GM18867 (cell line): ENCODE results near the gene CREBRF.
"Not testable (repeated sequence)": the region's sequence is repeated elsewhere in the genome, so short reads cannot be mapped to it uniquely, and the experiment has no call there.

Experiments used
- ATAC-seq: cut with Tn5 transposase; IDR thresholded peaks from one replicate; pipeline ENCODE4 v1.9.1; 2021; ENCODE audit warnings: mild to moderate bottlenecking, moderate library complexity; ENCODE audit not compliant: unreplicated experiment

Gene CREBRF

GRCh38 chr5:173152547-173152946 is 96.4 kb downstream of the CREBRF start:
- no peak for ATAC-seq

- ATAC-seq = no peak
Measured at GRCh38 chr5:173153842-173154241, 97.7 kb downstream of the CREBRF start.

DNA sequence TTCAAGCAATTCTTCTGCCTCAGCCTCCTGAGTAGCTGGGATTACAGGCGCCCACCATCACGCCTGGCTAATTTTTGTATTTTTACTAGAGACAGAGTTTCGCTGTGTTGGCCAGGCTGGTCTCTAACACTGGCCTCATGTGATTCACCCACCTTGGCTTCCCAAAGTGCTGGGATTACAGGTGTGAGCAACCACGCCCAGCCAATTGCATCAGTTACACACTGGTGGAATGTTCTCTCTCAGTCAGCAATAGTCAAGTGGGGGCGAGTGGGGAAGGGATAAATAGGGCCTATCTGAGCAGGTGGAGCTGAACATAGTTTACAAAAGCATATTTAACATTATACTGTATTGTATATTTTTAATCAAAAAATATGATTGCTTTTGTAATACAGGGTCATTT is 98.5 kb downstream of the CREBRF start:
- not testable (repeated sequence) for ATAC-seq

- ATAC-seq = no peak
Measured at GRCh38 chr5:173155912-173156311, 99.8 kb downstream of the CREBRF start.

GRCh38 chr5:173158366-173158765 is 102.2 kb downstream of the CREBRF start:
- no peak for ATAC-seq

GRCh38 chr5:173159256-173159655 is 103.1 kb downstream of the CREBRF start:
- no peak for ATAC-seq

GRCh38 chr5:173161148-173161547 is 105.0 kb downstream of the CREBRF start:
- ATAC-seq = no peak

DNA sequence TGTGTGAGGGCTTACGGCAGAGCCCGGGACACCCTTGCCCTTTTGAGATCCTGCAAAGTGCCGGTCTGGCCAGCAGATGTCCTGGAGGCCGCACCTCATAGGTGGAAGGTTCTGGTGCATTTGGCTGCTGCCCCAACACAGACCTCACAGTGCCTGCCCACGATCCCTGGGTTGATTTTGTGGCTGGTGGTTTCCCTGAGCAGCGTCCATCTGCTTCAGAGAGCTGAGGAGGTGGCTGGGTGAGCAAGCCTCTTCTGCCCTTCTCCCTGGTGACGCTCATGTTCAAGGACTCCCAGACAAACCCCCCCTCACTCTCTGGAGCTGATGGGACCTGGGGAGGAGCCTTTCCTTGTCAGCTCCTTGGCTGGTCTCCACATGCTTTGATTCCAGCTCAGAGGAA is 107.1 kb downstream of the CREBRF start:
- no peak for ATAC-seq

- ATAC-seq = no peak
Measured at GRCh38 chr5:173165177-173166016, 109.2 kb downstream of the CREBRF start.

- no peak for ATAC-seq
Measured at GRCh38 chr5:173172166-173172565, 116.0 kb downstream of the CREBRF start.

- ATAC-seq = no peak
Measured at GRCh38 chr5:173175523-173175922, 119.4 kb downstream of the CREBRF start.

DNA sequence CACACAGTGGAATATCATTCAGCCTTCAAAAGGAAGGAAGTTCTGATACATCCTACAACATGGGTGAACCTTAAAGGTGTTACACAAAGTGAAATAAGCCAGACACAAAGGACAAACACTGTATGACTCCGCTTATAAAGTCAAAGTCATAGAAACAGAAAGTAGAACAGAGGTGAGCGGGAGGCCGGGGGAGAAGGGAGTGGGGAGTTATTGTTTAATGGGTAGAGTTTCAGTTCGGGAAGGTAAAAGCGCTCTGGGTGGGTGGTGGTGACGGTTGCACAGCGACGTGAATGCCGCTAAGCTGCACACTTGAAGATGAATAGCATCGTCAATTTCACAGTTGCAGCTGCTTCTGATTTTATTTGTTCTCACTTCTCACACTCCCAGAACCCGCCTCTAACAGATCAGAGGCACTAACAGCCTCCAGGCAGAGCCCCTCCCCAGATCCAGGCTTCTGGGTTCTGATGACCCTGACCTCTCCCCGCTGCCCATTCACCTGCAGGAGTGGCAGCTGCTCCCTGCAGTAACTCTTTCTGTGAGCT is 122.3 kb downstream of the CREBRF start:
- ATAC-seq = no peak

DNA sequence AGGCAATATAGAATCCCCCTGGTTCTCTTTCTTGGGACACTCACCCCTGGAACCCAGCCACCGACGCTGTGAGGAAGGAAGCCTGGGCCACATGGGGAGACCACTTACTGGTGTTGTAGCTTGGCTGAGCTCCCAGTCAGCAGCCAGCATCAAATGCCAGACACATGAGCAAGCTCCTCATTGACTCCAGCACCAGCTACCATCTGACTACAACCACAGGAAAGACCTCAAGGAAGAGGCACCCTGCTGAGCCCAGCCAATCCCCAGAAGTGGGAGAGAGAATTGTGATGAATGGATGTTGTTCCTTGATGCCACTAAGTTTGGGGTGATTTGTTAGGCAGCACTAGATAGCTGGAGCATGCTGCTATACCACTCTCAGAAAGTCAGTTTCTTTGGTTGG is 124.2 kb downstream of the CREBRF start:
- no peak for ATAC-seq

DNA sequence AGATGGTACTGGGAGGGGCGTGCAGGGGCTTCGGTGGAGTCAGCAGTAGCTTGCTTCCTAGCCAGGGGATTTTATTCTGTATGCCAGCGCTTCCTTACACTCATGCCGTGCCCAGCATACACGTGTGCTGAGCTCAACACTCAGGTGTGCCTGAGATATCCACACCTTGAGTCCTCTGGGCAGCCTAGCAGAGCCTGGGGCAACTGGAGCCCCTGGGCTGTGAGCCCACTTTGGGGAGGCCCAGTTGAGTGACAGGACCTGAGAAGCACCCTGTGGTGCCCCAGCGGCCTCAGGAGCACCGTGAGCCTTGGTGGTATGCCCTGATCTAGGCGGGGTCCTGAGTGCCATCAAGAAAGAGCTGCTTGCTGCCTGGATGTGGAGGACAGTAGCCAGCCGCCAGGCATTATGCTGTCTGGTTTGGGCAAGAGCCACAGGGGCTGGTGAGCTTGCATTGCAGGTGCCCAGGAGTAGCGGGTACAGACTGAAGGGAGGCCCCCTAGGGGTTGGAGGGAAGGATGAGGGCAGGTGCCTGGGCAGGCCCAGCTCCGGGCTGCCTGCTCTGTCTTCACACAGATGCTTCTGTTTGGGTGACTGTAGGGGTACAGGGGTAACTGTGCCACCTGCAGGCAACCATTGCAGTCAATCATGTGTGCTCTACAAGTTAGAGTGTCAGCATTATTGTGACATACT is 131.0 kb downstream of the CREBRF start:
- peak; percentile 62 for ATAC-seq

DNA sequence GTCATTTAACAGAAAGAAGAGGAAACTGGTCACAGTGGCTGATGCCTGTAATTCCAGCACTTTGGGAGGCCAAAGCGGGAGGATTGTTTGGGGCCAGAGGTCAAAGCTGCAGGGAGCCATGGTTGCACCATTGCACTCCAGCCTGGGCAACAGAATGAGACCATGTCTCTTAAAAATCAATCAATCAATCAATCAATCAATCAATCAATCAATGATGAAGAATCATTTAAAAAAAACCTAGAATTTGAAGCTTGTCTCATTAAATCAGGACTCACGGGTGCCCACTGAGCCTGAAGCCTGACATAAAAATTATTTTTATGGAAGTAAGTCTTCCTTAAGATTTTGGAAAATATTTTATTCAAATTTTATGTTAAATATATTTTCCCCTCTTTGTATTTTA is 132.1 kb downstream of the CREBRF start:
- no peak for ATAC-seq
